Panc1 (cell line): ENCODE measurements around the gene KCNMA1.

Experiments
- POLR2AphosphoS5 ChIP-seq: IDR thresholded peaks from 2 replicates; pipeline ENCODE4 v1.6.1; 2012; ENCODE audit warnings: mild to moderate bottlenecking, low read depth, low read length, moderate library complexity
- SIN3A ChIP-seq: IDR thresholded peaks from 2 replicates; pipeline ENCODE4 v1.6.1; 2012; ENCODE audit warnings: low read depth, mild to moderate bottlenecking, low read length, moderate library complexity, borderline replicate concordance; ENCODE audit not compliant: insufficient read depth
- TCF7L2 ChIP-seq: IDR thresholded peaks from 2 replicates; pipeline ENCODE4 v1.6.1; 2011; ENCODE audit warnings: mild to moderate bottlenecking, low read depth, low read length, inconsistent platforms
- TF ChIP-seq, protein P1 (sequence below): fragments of 450-650 bp; IDR thresholded peaks from 2 replicates; pipeline ENCODE4 v1.5.1; 2017; ENCODE audit warnings: mild to moderate bottlenecking
- TF ChIP-seq, protein P2 (sequence below), 2 experiments: IDR thresholded peaks; 2 replicates each; pipeline ENCODE4 v1.6.1; 2011 to 2012; ENCODE audit warnings: low read depth in 2 of 2, control low read depth in 1 of 2, low read length in 1 of 2, mild to moderate bottlenecking in 1 of 2, moderate library complexity in 1 of 2; ENCODE audit not compliant: insufficient read depth in 1 of 2

DNA sequence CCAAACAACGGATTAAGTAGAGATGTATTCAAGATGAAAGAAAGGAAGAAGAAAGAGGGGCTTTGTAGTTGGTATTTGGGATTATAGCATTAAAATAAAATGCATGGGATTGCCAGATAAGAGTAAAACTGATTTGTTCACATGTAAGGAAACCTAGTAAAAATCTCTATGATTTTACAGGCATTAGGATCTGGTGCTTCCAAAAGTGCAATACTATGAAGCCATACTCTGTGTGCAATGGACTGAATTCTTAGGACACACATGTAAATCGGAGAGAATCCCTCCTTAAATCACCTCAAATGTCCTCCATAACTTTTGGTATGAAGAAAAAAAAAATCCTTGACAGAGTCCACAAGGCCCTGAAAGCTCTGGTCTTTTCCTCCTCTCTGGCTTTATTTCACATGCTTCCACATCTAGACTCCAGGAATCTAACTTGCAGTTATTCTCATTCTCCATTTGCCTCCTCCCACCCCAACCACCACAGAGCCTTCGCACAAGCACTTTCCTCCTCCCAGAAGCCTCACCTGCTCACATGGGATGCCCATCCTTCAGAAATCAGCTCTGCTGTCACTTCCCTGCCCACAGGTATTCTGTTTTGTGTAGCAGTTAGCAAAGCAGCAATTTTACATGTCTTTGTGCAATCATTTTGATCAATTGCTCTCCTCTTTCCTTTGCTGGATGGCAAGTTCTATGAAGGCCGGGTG, 378.3 kb downstream of the KCNMA1 start:
- TF ChIP-seq POLR2AphosphoS5 (no peak), SIN3A (no peak), TCF7L2 (no peak)
- TF ChIP-seq, protein P1, sequence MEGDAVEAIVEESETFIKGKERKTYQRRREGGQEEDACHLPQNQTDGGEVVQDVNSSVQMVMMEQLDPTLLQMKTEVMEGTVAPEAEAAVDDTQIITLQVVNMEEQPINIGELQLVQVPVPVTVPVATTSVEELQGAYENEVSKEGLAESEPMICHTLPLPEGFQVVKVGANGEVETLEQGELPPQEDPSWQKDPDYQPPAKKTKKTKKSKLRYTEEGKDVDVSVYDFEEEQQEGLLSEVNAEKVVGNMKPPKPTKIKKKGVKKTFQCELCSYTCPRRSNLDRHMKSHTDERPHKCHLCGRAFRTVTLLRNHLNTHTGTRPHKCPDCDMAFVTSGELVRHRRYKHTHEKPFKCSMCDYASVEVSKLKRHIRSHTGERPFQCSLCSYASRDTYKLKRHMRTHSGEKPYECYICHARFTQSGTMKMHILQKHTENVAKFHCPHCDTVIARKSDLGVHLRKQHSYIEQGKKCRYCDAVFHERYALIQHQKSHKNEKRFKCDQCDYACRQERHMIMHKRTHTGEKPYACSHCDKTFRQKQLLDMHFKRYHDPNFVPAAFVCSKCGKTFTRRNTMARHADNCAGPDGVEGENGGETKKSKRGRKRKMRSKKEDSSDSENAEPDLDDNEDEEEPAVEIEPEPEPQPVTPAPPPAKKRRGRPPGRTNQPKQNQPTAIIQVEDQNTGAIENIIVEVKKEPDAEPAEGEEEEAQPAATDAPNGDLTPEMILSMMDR: no peak
- TF ChIP-seq, protein P2, sequence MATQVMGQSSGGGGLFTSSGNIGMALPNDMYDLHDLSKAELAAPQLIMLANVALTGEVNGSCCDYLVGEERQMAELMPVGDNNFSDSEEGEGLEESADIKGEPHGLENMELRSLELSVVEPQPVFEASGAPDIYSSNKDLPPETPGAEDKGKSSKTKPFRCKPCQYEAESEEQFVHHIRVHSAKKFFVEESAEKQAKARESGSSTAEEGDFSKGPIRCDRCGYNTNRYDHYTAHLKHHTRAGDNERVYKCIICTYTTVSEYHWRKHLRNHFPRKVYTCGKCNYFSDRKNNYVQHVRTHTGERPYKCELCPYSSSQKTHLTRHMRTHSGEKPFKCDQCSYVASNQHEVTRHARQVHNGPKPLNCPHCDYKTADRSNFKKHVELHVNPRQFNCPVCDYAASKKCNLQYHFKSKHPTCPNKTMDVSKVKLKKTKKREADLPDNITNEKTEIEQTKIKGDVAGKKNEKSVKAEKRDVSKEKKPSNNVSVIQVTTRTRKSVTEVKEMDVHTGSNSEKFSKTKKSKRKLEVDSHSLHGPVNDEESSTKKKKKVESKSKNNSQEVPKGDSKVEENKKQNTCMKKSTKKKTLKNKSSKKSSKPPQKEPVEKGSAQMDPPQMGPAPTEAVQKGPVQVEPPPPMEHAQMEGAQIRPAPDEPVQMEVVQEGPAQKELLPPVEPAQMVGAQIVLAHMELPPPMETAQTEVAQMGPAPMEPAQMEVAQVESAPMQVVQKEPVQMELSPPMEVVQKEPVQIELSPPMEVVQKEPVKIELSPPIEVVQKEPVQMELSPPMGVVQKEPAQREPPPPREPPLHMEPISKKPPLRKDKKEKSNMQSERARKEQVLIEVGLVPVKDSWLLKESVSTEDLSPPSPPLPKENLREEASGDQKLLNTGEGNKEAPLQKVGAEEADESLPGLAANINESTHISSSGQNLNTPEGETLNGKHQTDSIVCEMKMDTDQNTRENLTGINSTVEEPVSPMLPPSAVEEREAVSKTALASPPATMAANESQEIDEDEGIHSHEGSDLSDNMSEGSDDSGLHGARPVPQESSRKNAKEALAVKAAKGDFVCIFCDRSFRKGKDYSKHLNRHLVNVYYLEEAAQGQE (IDR thresholded peaks at IDR 0.05; ENCODE audit: insufficient read depth in 1 of 2, low read depth in 2 of 2, low read length in 1 of 2): no peak
